ENCODE results near the gene TEX2. TPM values are rescaled to one million over a fixed set of nuclear protein-coding genes. Genes with fewer than 3 reads are reported as not detected.

TEX2 gene
- total RNA-seq, 1 donor from 2014 or later: 8.1 TPM

- CTCF ChIA-PET: interaction anchor here (0.9 kb wide), 2 partner anchors 118 to 411 kb away, joined by 3 read pairs; no protein-coding TSS in a partner anchor
- peaks cover 11% of the 10 kb centered on the region for H3K27me3 Mint-ChIP-seq
- DNase-seq (no peak), ATAC-seq (ENCODE audit: low read depth) (no peak)
- no peak overlapping the region for H3K27ac Mint-ChIP-seq
- no peak overlapping the region for H3K4me3 Mint-ChIP-seq
- intact Hi-C loops (cut with micrococcal nuclease): no loop called here
- H3K9me3 Mint-ChIP-seq: no peaks in the 10 kb centered on the region
- POLR2A ChIA-PET: no interaction called here
- H3K36me3 Mint-ChIP-seq (ENCODE audit: low read depth): no peaks in the 10 kb centered on the region
- TF ChIP-seq CTCF (IDR thresholded peaks at IDR 0.05): no peak
- H3K4me1 Mint-ChIP-seq: no peaks in the 10 kb centered on the region
These were observed 37.6 kb upstream of the TEX2 start for GRCh38 chr17:64300699-64300965.

GRCh38 chr17:64297467-64298088 is 34.5 kb upstream of the TEX2 start:
- H3K36me3 Mint-ChIP-seq (ENCODE audit: low read depth): no peaks in the 10 kb centered on the region
- ATAC-seq (ENCODE audit: low read depth): no peak
- no peak overlapping the region for H3K27ac Mint-ChIP-seq
- H3K27me3 Mint-ChIP-seq: peaks cover 11% of the 10 kb centered on the region
- H3K9me3 Mint-ChIP-seq: no peaks in the 10 kb centered on the region
- no peak for TF ChIP-seq CTCF (IDR thresholded peaks at IDR 0.05)
- DNase-seq: no peak
- intact Hi-C loops (cut with micrococcal nuclease): no loop called here
- POLR2A ChIA-PET: no interaction called here
- no peak overlapping the region for H3K4me3 Mint-ChIP-seq
- H3K4me1 Mint-ChIP-seq: peaks cover 2% of the 10 kb centered on the region
- CTCF ChIA-PET: no interaction called here

- Mint-ChIP-seq H3K36me3 (ENCODE audit: low read depth) (no peaks in the 10 kb centered on the region), H3K9me3 (peaks cover 2% of the 10 kb centered on the region), H3K4me1 (peaks cover 2% of the 10 kb centered on the region), H3K4me3 (no peak overlapping the region), H3K27me3 (peaks cover 10% of the 10 kb centered on the region), H3K27ac (no peak overlapping the region)
- POLR2A ChIA-PET: no interaction called here
- DNase-seq (no peak), ATAC-seq (ENCODE audit: low read depth) (no peak)
- intact Hi-C loops (cut with micrococcal nuclease): no loop called here
- TF ChIP-seq CTCF (IDR thresholded peaks at IDR 0.05): no peak
- CTCF ChIA-PET: interaction anchor here (0.8 kb wide), 1 partner anchor 10 kb away, joined by 3 read pairs; no protein-coding TSS in a partner anchor
These were observed 33.2 kb upstream of the TEX2 start for GRCh38 chr17:64296246-64296645.

DNA sequence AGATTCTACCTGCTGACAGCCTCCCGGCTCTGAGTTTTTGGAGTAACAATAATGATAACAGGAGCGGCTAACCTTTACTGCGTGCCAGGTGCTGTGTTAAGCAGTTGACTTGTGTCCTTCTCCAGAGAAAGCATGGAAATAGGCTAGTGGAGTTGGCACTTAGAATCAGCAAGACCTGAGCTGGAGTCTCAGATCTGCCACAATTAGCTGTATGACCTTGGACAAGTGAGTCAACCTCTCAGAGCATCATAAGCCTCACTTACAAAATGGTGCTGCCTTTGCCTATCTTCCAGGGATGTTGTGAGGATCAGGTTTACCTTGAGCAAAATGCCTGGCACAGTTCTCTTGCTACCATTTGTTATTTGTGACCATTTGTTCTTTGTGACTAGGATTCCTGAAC is 32.1 kb upstream of the TEX2 start:
- POLR2A ChIA-PET: no interaction called here
- Mint-ChIP-seq H3K4me1 (peaks cover 2% of the 10 kb centered on the region), H3K4me3 (no peak overlapping the region), H3K27ac (no peak overlapping the region), H3K36me3 (ENCODE audit: low read depth) (no peaks in the 10 kb centered on the region), H3K27me3 (peaks cover 3% of the 10 kb centered on the region), H3K9me3 (peaks cover 3% of the 10 kb centered on the region)
- intact Hi-C loops (cut with micrococcal nuclease): no loop called here
- no peak for ATAC-seq (ENCODE audit: low read depth)
- TF ChIP-seq CTCF (IDR thresholded peaks at IDR 0.05): no peak
- no peak for DNase-seq
- CTCF ChIA-PET: no interaction called here

DNA sequence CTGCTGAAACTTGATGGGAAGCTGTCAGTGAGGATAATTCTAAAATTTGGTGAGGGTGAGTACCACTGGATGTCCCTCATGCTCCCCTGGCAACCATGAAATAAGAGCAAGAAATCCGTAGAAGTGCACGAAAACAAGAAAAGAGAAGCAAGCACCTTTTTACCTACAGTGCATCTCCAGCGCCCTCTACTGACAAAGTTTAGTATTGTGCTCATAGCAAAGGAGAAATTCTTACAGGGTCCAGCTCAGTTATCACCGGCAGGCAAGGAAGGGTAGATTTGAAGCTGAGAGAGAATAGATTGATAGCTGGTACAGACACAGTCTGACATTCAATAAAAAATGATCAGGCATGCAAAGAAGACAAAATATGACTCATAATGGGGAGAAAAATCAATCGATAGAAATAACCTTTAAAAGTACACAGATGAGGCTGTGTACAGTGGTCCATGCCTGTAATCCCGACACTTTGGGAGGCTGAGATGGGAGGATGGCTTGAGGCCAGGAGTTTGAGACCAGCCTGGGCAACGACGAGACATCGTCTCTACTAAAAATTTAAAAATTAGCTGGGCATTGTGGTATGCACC is 28.3 kb upstream of the TEX2 start:
- no peak for ATAC-seq (ENCODE audit: low read depth)
- H3K4me3 Mint-ChIP-seq: no peak overlapping the region

More for the DNA sequence above, 28.3 kb upstream of the TEX2 start:
- Mint-ChIP-seq H3K4me1 (peaks cover 2% of the 10 kb centered on the region), H3K27ac (no peak overlapping the region), H3K9me3 (peaks cover 3% of the 10 kb centered on the region), H3K36me3 (ENCODE audit: low read depth) (no peaks in the 10 kb centered on the region), H3K27me3 (no peaks in the 10 kb centered on the region)
- CTCF ChIA-PET: interaction anchor here (0.7 to 1.8 kb wide), 5 partner anchors 12 to 263 kb away, joined by 3 to 7 read pairs (median 3); no protein-coding TSS in a partner anchor
- intact Hi-C loops (cut with micrococcal nuclease): no loop called here
- DNase-seq: no peak
- POLR2A ChIA-PET: interaction anchor here (0.5 kb wide), 1 partner anchor 46 kb away, joined by 4 read pairs; no protein-coding TSS in a partner anchor
- no peak for TF ChIP-seq CTCF (IDR thresholded peaks at IDR 0.05)

Measured in activated B cell treated with CpG ODN at 0.5 μM for 24 hours (primary cell).